IMR-90 (cell line): ENCODE measurements around the gene TEDC2. TPM values are rescaled to one million over a fixed set of nuclear protein-coding genes. Genes with fewer than 3 reads are reported as not detected.

Experiments
- ATAC-seq: fragments of 200-7000 bp; cut with Tn5 transposase; 2 replicates; pipeline ENCODE4 v1.9.1; 2020; ENCODE audit warnings: low read depth, mild to moderate bottlenecking, moderate library complexity
- BruUV-seq: library from RNA; stranded (reverse); fragments of 400-500 nt; replicated peaks from 2 replicates; lab custom pipeline; 2021; lab: Mats Ljungman, UMichigan
- CTCF ChIA-PET: fragments of 300-600 bp; formaldehyde crosslinking; extraction: SDS; loops from one replicate; lab custom pipeline; 2021; ENCODE audit warnings: antibody characterized with exemption; lab: Yijun Ruan, JAX
- POLR2A ChIA-PET: fragments of 300-600 bp; sonication (Branson Sonifier 250); formaldehyde crosslinking; loops from one replicate; lab custom pipeline; 2022; ENCODE audit warnings: antibody characterized with exemption; ENCODE audit not compliant: unreplicated experiment; lab: Charles Lee
- DNase-seq: peaks from one replicate; pipeline ENCODE4 v3.0.0; 2013
- H2AFZ ChIP-seq: replicated peaks from 2 replicates; pipeline ENCODE3; 2013; ENCODE audit warnings: low read length, mild to moderate bottlenecking; ENCODE audit not compliant: poor library complexity
- H2AK5ac ChIP-seq: 2 replicates; pipeline ENCODE4 v1.6.1; 2013; ENCODE audit warnings: low read depth, low read length, inconsistent platforms
- H2AK9ac ChIP-seq: replicated peaks from 2 replicates; pipeline ENCODE3; 2013; ENCODE audit warnings: mild to moderate bottlenecking, low read depth, low read length, moderate library complexity; ENCODE audit not compliant: poor library complexity
- H2BK120ac ChIP-seq: 2 replicates; pipeline ENCODE4 v1.6.1; 2013; ENCODE audit warnings: low read depth, low read length, inconsistent platforms
- H2BK15ac ChIP-seq: 3 replicates; pipeline ENCODE4 v1.6.1; 2013; ENCODE audit warnings: low read depth, low read length, inconsistent platforms
- H2BK20ac ChIP-seq: 2 replicates; pipeline ENCODE4 v1.6.1; 2013; ENCODE audit warnings: low read depth, mild to moderate bottlenecking, inconsistent platforms, low read length, moderate library complexity
- H2BK5ac ChIP-seq: 2 replicates; pipeline ENCODE4 v1.6.1; 2013; ENCODE audit warnings: mild to moderate bottlenecking, low read depth, low read length, inconsistent platforms; ENCODE audit not compliant: poor library complexity, severe bottlenecking
- H3K14ac ChIP-seq: replicated peaks from 2 replicates; pipeline ENCODE4 v1.6.1; 2013; ENCODE audit warnings: low read depth, low read length, inconsistent platforms
- H3K18ac ChIP-seq: 2 replicates; pipeline ENCODE4 v1.6.1; 2013; ENCODE audit warnings: low read depth, low read length, control low read depth
- H3K23ac ChIP-seq: 2 replicates; pipeline ENCODE4 v1.6.1; 2013; ENCODE audit warnings: low read depth, low read length, inconsistent platforms
- H3K27ac ChIP-seq: 2 replicates; pipeline ENCODE4 v1.5.1; 2013; ENCODE audit warnings: mild to moderate bottlenecking, control low read depth, low read length; ENCODE audit not compliant: insufficient read depth
- H3K27me3 ChIP-seq: 2 replicates; pipeline ENCODE4 v1.6.1; 2013; ENCODE audit warnings: low read length; ENCODE audit not compliant: control insufficient read depth, insufficient read depth
- H3K36me3 ChIP-seq: 2 replicates; pipeline ENCODE4 v1.6.1; 2013; ENCODE audit warnings: low read length, mixed read lengths; ENCODE audit not compliant: control insufficient read depth, insufficient read depth
- H3K4ac ChIP-seq: 2 replicates; pipeline ENCODE4 v1.6.1; 2013; ENCODE audit warnings: low read depth, low read length, inconsistent platforms
- H3K4me1 ChIP-seq: 2 replicates; pipeline ENCODE4 v1.6.1; 2013; ENCODE audit warnings: low read length, mixed read lengths; ENCODE audit not compliant: control insufficient read depth, insufficient read depth
- H3K4me2 ChIP-seq: 2 replicates; pipeline ENCODE4 v1.6.1; 2013; ENCODE audit warnings: low read depth, mild to moderate bottlenecking, control low read depth, low read length, moderate library complexity
- H3K4me3 ChIP-seq: 2 replicates; pipeline ENCODE4 v1.5.1; 2013; ENCODE audit warnings: low read depth, mild to moderate bottlenecking, control low read depth, low read length, moderate library complexity; ENCODE audit not compliant: insufficient read depth
- H3K56ac ChIP-seq: 2 replicates; pipeline ENCODE4 v1.6.1; 2013; ENCODE audit warnings: low read length, inconsistent platforms; ENCODE audit not compliant: insufficient read depth; ENCODE audit errors: extremely low read depth
- H3K79me1 ChIP-seq, 2 experiments: 2 replicates each; pipeline ENCODE4 v1.6.1; 2013; ENCODE audit warnings: low read length in 2 of 2, inconsistent platforms in 1 of 2, low read depth in 1 of 2
- H3K9ac ChIP-seq: 2 replicates; pipeline ENCODE4 v1.6.1; 2013; ENCODE audit warnings: low read depth, low read length, control low read depth
- H3K9me1 ChIP-seq: 2 replicates; pipeline ENCODE4 v1.6.1; 2013; ENCODE audit warnings: low read length, inconsistent platforms; ENCODE audit not compliant: insufficient read depth
- H3K9me3 ChIP-seq: 2 replicates; pipeline ENCODE4 v1.6.1; 2013; ENCODE audit warnings: low read length; ENCODE audit not compliant: control insufficient read depth, insufficient read depth
- H4K20me1 ChIP-seq: 2 replicates; pipeline ENCODE4 v1.6.1; 2013; ENCODE audit warnings: low read length, inconsistent platforms; ENCODE audit not compliant: insufficient read depth
- H4K5ac ChIP-seq: 2 replicates; pipeline ENCODE4 v1.6.1; 2013; ENCODE audit warnings: mild to moderate bottlenecking, low read depth, low read length, control low read depth
- H4K8ac ChIP-seq, 2 experiments: 2 replicates each; pipeline ENCODE4 v1.6.1; 2013; ENCODE audit warnings: low read depth in 2 of 2, low read length in 2 of 2, control low read depth in 1 of 2, inconsistent platforms in 1 of 2
- H4K91ac ChIP-seq: 2 replicates; pipeline ENCODE4 v1.6.1; 2013; ENCODE audit warnings: low read depth, low read length, inconsistent platforms; ENCODE audit not compliant: insufficient read depth
- USF2 ChIP-seq: fragments of 150-350 bp; IDR thresholded peaks from 2 replicates; pipeline ENCODE4 v1.6.1; 2017; ENCODE audit warnings: mild to moderate bottlenecking, antibody characterized with exemption, low read length, low read depth
- WGBS, 2 experiments: methylation state at CpG; one replicate each; pipeline versions ENCODE4 v1.1.5 to v1.1.7; 2013; ENCODE audit warnings: missing lambda C conversion rate in 2 of 2; ENCODE audit not compliant: insufficient read length in 1 of 2; ENCODE audit errors: extremely low coverage in 2 of 2; 5-methylcytosine and 5-hydroxymethylcytosine counted together
- dilution Hi-C: fragments of 300-500 bp; cut with HindIII; formaldehyde crosslinking; loops from one replicate; pipeline ENCODE4 v1.14.3; 2018; ENCODE audit warnings: low sequenced_read_pairs; ENCODE audit not compliant: unreplicated experiment
- in situ Hi-C: fragments of 300-500 bp; cut with MboI; formaldehyde crosslinking; loops from 3 replicates; pipeline ENCODE4 v1.14.3; 2019; ENCODE audit warnings: low sequenced_read_pairs, inconsistent platforms, mixed read lengths
- intact Hi-C: fragments of 100-400 bp; cut with micrococcal nuclease; formaldehyde crosslinking; loops from 2 replicates; pipeline ENCODE4 v1.10.0; 2022
- polyA plus RNA-seq, 3 experiments: library from polyadenylated mRNA; depleted of rRNA; stranded (reverse); fragments of >200 nt; gene quantifications; 2 replicates each; pipeline ENCODE4 v1.2.3, GENCODE V29; 2012; ENCODE audit warnings: low replicate concordance in 1 of 3
- total RNA-seq: library from RNA; depleted of rRNA; stranded (reverse); fragments of >200 nt; gene quantifications from 2 replicates; pipeline ENCODE4 v1.2.3, GENCODE V29; 2012
- TF ChIP-seq, protein P1 (sequence below): fragments of 150-350 bp; IDR thresholded peaks from 2 replicates; pipeline ENCODE4 v1.6.1; 2016; ENCODE audit warnings: low read depth, mild to moderate bottlenecking, low read length, moderate library complexity, borderline replicate concordance

The TEDC2 gene
- total and polyA plus RNA-seq, 2 of the 4 experiments (the other 2 are of a cell fraction): 3.6 to 7.3 TPM

DNA sequence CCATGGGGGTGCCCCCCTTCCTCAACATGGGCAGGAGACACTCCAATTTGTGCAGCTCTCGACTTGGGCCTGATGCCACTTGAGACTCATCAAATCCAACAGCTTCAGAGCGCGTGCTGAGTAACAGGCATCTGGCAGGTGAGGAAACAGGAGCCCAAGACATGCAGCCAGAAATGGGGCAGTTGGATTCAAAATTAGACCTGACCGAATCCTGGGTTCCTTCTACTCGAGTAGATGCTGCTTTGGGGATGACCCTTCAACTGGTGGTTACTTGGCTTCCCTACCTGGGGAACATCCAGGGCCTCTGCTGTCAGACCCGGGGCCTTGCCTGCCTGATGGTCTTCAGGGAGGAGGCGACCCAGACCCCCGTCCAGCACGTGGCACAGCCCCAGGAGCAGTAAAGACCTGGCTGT is 10.7 kb downstream of the TEDC2 start:
- WGBS, 2 experiments: 28% methylated on average over 5 of the region's 9 CpGs; no CpG with 5 or more reads in 1 of the 2 experiments
- no peak overlapping the region for H3K4me3 ChIP-seq
- peak overlapping the region; percentile 17; the same call in 1 of the 2 replicates for H4K91ac ChIP-seq
- H4K20me1 ChIP-seq: 0 out of 2 replicates have a peak, but pooled peaks cover 5% of the 10 kb centered on the region
- ChIA-PET CTCF (no interaction called here), POLR2A (interaction anchor here (1.0 kb wide), 1 partner anchor 41 kb away, joined by 3 read pairs; no protein-coding TSS in a partner anchor)
- no peak overlapping the region for H3K56ac ChIP-seq
- peak overlapping the region; percentile 88 for H2AK9ac ChIP-seq
- peaks cover 21% of the 10 kb centered on the region for H3K4me1 ChIP-seq
- DNase-seq: no peak
- H3K23ac ChIP-seq: peak overlapping the region; percentile 24; the same call in 1 of the 2 replicates
- no peak overlapping the region for H2BK20ac ChIP-seq
- no peak for ATAC-seq
- H3K27me3 ChIP-seq: no peaks in the 10 kb centered on the region; the same call in 1 of the 2 replicates
- H3K18ac ChIP-seq: no peak overlapping the region
- H2BK15ac ChIP-seq: no peak overlapping the region
- peak overlapping the region; percentile 25; the same call in 1 of the 2 replicates for H4K5ac ChIP-seq
- in situ Hi-C loops (no loop called here), intact Hi-C loops (no loop called here), dilution Hi-C loops (no loop called here)
- no peak overlapping the region for H2BK120ac ChIP-seq
- no peaks in the 10 kb centered on the region for H3K9me3 ChIP-seq
- peak overlapping the region; percentile 66; the same call in 1 of the 2 replicates for H3K14ac ChIP-seq
- no peak overlapping the region; the same call in 1 of the 2 replicates for H3K4me2 ChIP-seq
- H4K8ac ChIP-seq: peak overlapping the region in 1 of 2 experiments; percentile 6; a peak in 1 of 4 replicates
- no peak overlapping the region for H2AK5ac ChIP-seq
- no peaks in the 10 kb centered on the region for H3K36me3 ChIP-seq
- peaks cover 8% of the 10 kb centered on the region for H3K9me1 ChIP-seq
- H2BK5ac ChIP-seq: no peak overlapping the region
- H2AFZ ChIP-seq: peak overlapping the region; percentile 32
- TF ChIP-seq USF2: no peak
- TF ChIP-seq, protein P1, sequence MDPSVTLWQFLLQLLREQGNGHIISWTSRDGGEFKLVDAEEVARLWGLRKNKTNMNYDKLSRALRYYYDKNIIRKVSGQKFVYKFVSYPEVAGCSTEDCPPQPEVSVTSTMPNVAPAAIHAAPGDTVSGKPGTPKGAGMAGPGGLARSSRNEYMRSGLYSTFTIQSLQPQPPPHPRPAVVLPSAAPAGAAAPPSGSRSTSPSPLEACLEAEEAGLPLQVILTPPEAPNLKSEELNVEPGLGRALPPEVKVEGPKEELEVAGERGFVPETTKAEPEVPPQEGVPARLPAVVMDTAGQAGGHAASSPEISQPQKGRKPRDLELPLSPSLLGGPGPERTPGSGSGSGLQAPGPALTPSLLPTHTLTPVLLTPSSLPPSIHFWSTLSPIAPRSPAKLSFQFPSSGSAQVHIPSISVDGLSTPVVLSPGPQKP: no peak
- H3K79me1 ChIP-seq: peaks cover 5 to 28% of the 10 kb centered on the region in 2 experiments; a peak in 2 of 4 replicates
- no peak overlapping the region for H3K9ac ChIP-seq
- H3K4ac ChIP-seq: 0 out of 2 replicates have a peak overlapping the region, but pooled peaks have one; percentile 7
- no TSS peak for BruUV-seq
- H3K27ac ChIP-seq: no peak overlapping the region
